Endothelial cell of umbilical vein (primary cell): ENCODE data around the gene RFK. TPM values are rescaled to one million over a fixed set of nuclear protein-coding genes. Genes with fewer than 3 reads are reported as not detected.

ENCODE experiments used
- BruUV-seq: library from RNA; stranded (reverse); fragments of 400-500 nt; replicated peaks from 2 replicates; lab custom pipeline; 2021; lab: Mats Ljungman, UMichigan
- CTCF ChIA-PET: fragments of 300-600, 350-600 bp; sonication (Branson Sonifier 250); formaldehyde crosslinking; loops from one replicate; lab custom pipeline; 2021; ENCODE audit warnings: antibody characterized with exemption, inconsistent platforms; lab: Charles Lee
- POLR2A ChIA-PET: fragments of 300-600, 350-600 bp; sonication (Branson Sonifier 250); formaldehyde crosslinking; loops from one replicate; lab custom pipeline; 2021; ENCODE audit warnings: antibody characterized with exemption, inconsistent platforms; lab: Charles Lee
- DNase-seq: peaks from one replicate; pipeline ENCODE4 v3.0.0-alpha.2; 2011; ENCODE audit warnings: low read depth, low spot score
- FAIRE-seq: peaks from 2 replicates; lab custom pipeline; 2011; peaks lifted over from hg19 to GRCh38; lab: Jason Lieb, UNC
- H2AFZ ChIP-seq: 2 replicates; pipeline ENCODE4 v1.6.0; 2012; ENCODE audit warnings: low read depth, low read length, control low read depth, inconsistent platforms
- H3K27ac ChIP-seq: 2 replicates; pipeline ENCODE4 v1.5.1; 2011; ENCODE audit warnings: low read depth, mild to moderate bottlenecking, control low read depth, low read length, moderate library complexity; ENCODE audit not compliant: insufficient read depth
- H3K27me3 ChIP-seq, 2 experiments: 2 replicates each; pipeline versions ENCODE4 v1.6.0 to v1.6.1; 2011; ENCODE audit warnings: low read length in 2 of 2, mixed read lengths in 1 of 2; ENCODE audit not compliant: control insufficient read depth in 2 of 2, insufficient read depth in 2 of 2
- H3K36me3 ChIP-seq, 2 experiments: 2 replicates in 1 of 2; 3 replicates in 1 of 2; pipeline ENCODE4 v1.5.1; 2011; ENCODE audit warnings: low read length in 2 of 2, mild to moderate bottlenecking in 1 of 2, moderate library complexity in 1 of 2; ENCODE audit not compliant: control insufficient read depth in 2 of 2, insufficient read depth in 2 of 2; ENCODE audit errors: extremely low read depth in 1 of 2
- H3K4me1 ChIP-seq: 3 replicates; pipeline ENCODE4 v1.5.1; 2011; ENCODE audit warnings: mild to moderate bottlenecking, low read length; ENCODE audit not compliant: control insufficient read depth, insufficient read depth; ENCODE audit errors: extremely low read depth
- H3K4me2 ChIP-seq: 2 replicates; pipeline ENCODE4 v1.6.1; 2011; ENCODE audit warnings: low read length, control low read depth, mixed read lengths; ENCODE audit not compliant: insufficient read depth
- H3K4me3 ChIP-seq, 3 experiments: fragments of 200-600 bp in 1 of 3; sonication (generic), shearing (Covaris generic) in 1 of 3; replicated peaks in 1 of 3; 2 replicates each; pipeline ENCODE4 v1.5.1; 2011 to 2016; ENCODE audit warnings: control low read depth in 3 of 3, low read length in 3 of 3, mild to moderate bottlenecking in 2 of 3, inconsistent platforms in 1 of 3, low read depth in 1 of 3, moderate library complexity in 1 of 3; ENCODE audit not compliant: insufficient read depth in 1 of 3
- H3K79me2 ChIP-seq: 2 replicates; pipeline ENCODE4 v1.6.0; 2012; ENCODE audit warnings: low read length, inconsistent platforms; ENCODE audit not compliant: control insufficient read depth, insufficient read depth
- H3K9ac ChIP-seq: replicated peaks from 2 replicates; pipeline ENCODE3; 2011; ENCODE audit warnings: low read length, control low read depth; ENCODE audit not compliant: insufficient read depth; ENCODE audit errors: extremely low read depth
- H3K9me1 ChIP-seq: replicated peaks from 3 replicates; pipeline ENCODE4 v1.6.0; 2011; ENCODE audit warnings: mild to moderate bottlenecking, low read length; ENCODE audit not compliant: control insufficient read depth, insufficient read depth; ENCODE audit errors: extremely low read depth
- H3K9me3 ChIP-seq: replicated peaks from 2 replicates; pipeline ENCODE4 v1.5.1; 2012; ENCODE audit warnings: low read length, inconsistent platforms; ENCODE audit not compliant: control insufficient read depth, insufficient read depth
- H4K20me1 ChIP-seq: replicated peaks from 2 replicates; pipeline ENCODE3; 2011; ENCODE audit warnings: mild to moderate bottlenecking, low read length; ENCODE audit not compliant: control insufficient read depth, insufficient read depth; ENCODE audit errors: extremely low read depth
- CTCF ChIP-seq, 2 donors: IDR thresholded peaks; 1 replicate in 1 of 2; 2 replicates in 1 of 2; pipeline ENCODE4 v1.5.1; 2011; ENCODE audit warnings: low read length in 2 of 2, mild to moderate bottlenecking in 2 of 2, moderate library complexity in 2 of 2, control low read depth in 1 of 2, inconsistent platforms in 1 of 2, low read depth in 1 of 2; ENCODE audit not compliant: insufficient read depth in 1 of 2; ENCODE audit errors: extremely low read depth in 1 of 2
- EZH2 ChIP-seq: IDR thresholded peaks from 2 replicates; pipeline ENCODE4 v1.6.1; 2012; ENCODE audit warnings: borderline replicate concordance, low read depth, mild to moderate bottlenecking, moderate library complexity, low read length, inconsistent platforms; ENCODE audit not compliant: severe bottlenecking
- FOS ChIP-seq: IDR thresholded peaks from 2 replicates; pipeline ENCODE4 v1.6.1; 2011; ENCODE audit warnings: mild to moderate bottlenecking, low read length, moderate library complexity, borderline replicate concordance; ENCODE audit not compliant: insufficient read depth
- GATA2 ChIP-seq: IDR thresholded peaks from 2 replicates; pipeline ENCODE4 v1.7.0; 2011; ENCODE audit warnings: low read depth, mild to moderate bottlenecking, moderate library complexity, mixed read lengths, low read length; ENCODE audit not compliant: insufficient read length, insufficient read depth
- JUN ChIP-seq: IDR thresholded peaks from 2 replicates; pipeline ENCODE4 v1.6.1; 2011; ENCODE audit warnings: borderline replicate concordance, low read depth; ENCODE audit not compliant: insufficient read length, insufficient read depth
- MAX ChIP-seq: IDR thresholded peaks from 2 replicates; pipeline ENCODE4 v1.6.1; 2011; ENCODE audit not compliant: insufficient read depth, insufficient read length
- MYC ChIP-seq: IDR thresholded peaks from one replicate; pipeline ENCODE4 v1.6.1; 2011; ENCODE audit warnings: mild to moderate bottlenecking, low read depth, low read length
- POLR2A ChIP-seq: IDR thresholded peaks from 2 replicates; pipeline ENCODE4 v1.6.1; 2012; ENCODE audit warnings: low read depth, mild to moderate bottlenecking, control low read depth, low read length
- POLR2AphosphoS5 ChIP-seq: IDR thresholded peaks from 2 replicates; pipeline ENCODE4 v1.6.1; 2012; ENCODE audit warnings: low read depth, mild to moderate bottlenecking, control low read depth, low read length, moderate library complexity; ENCODE audit not compliant: insufficient read depth
- dilution Hi-C: fragments of 300-500 bp; cut with MboI; formaldehyde crosslinking; loops from one replicate; pipeline ENCODE4 v1.15.0; 2019; ENCODE audit warnings: low sequenced_read_pairs; ENCODE audit not compliant: extremely low pct_ligation_motif_present
- intact Hi-C: fragments of 100-400 bp; cut with micrococcal nuclease; formaldehyde crosslinking; loops from one replicate; pipeline ENCODE4 v1.10.0; 2022
- polyA plus RNA-seq, 4 experiments: library from polyadenylated mRNA; depleted of rRNA in 3 of 4; stranded (reverse) in 3 of 4; unstranded in 1 of 4; fragments of >200 nt; gene quantifications; 2 replicates each; pipeline versions ENCODE4 v1.2.1 to v1.2.3, GENCODE V29; 2011 to 2012; ENCODE audit warnings: missing spikeins in 1 of 4
- total RNA-seq: library from RNA; stranded (reverse); gene quantifications from 2 replicates; pipeline ENCODE4 v1.2.3, GENCODE V29; 2021

Gene RFK
- total and polyA plus RNA-seq, 2 donors (not counting 3 experiments of a cell fraction or from before 2014, with no cell fraction given), result 18.1 to 32.9 TPM

GRCh38 chr9:76424491-76424890, 30.3 kb upstream of the RFK start:
- H3K4me2 ChIP-seq, result no peak overlapping the region
- no peaks in the 10 kb centered on the region for H3K36me3 ChIP-seq
- FAIRE-seq (no peak), DNase-seq (no peak)
- CTCF ChIA-PET, result no interaction called here
- no peaks in the 10 kb centered on the region for H4K20me1 ChIP-seq
- H3K4me3 ChIP-seq, result no peak overlapping the region
- no peaks in the 10 kb centered on the region for H3K79me2 ChIP-seq
- H3K9me1 ChIP-seq, result no peaks in the 10 kb centered on the region
- TF ChIP-seq POLR2A, result no peak
- TF ChIP-seq FOS, result no peak
- TF ChIP-seq CTCF (IDR thresholded peaks at IDR 0.05; ENCODE audit: extremely low read depth in 1 of 2, insufficient read depth in 1 of 2, low read depth in 1 of 2, low read length in 2 of 2), result no peak
- no peak for TF ChIP-seq MYC
- TF ChIP-seq MAX, result no peak
- no peak for TF ChIP-seq POLR2AphosphoS5
- TF ChIP-seq JUN, result no peak
- no peak for TF ChIP-seq GATA2
- TF ChIP-seq EZH2, result no peak
- H2AFZ ChIP-seq, result no peak overlapping the region
- H3K27me3 ChIP-seq, result no peaks in the 10 kb centered on the region
- intact Hi-C loops (no loop called here), dilution Hi-C loops (no loop called here)
- H3K27ac ChIP-seq, result no peak overlapping the region
- no peaks in the 10 kb centered on the region for H3K4me1 ChIP-seq
- no peak overlapping the region for H3K9ac ChIP-seq
- no TSS peak for BruUV-seq
- POLR2A ChIA-PET, result no interaction called here
- H3K9me3 ChIP-seq, result no peaks in the 10 kb centered on the region
